GM18951 (cell line): ENCODE results near the gene C10orf62.

ENCODE experiments used
- POLR2A ChIP-seq: IDR thresholded peaks from 4 replicates; pipeline ENCODE4 v1.6.1; 2011; ENCODE audit warnings: mild to moderate bottlenecking; ENCODE audit not compliant: insufficient read length, insufficient read depth; ENCODE audit errors: extremely low read depth
- in situ Hi-C: fragments of 300-500 bp; cut with MboI; formaldehyde crosslinking; loops from one replicate; pipeline ENCODE4 v1.12.0; 2022; ENCODE audit warnings: low sequenced_read_pairs, mixed read lengths, inconsistent platforms; ENCODE audit not compliant: unreplicated experiment

The C10orf62 gene

GRCh38 chr10:97601268-97602215 is 12.0 kb downstream of the C10orf62 start:
- in situ Hi-C loops, result no loop called here
- TF ChIP-seq POLR2A, result no peak

- in situ Hi-C loops, result no loop called here
- TF ChIP-seq POLR2A, result no peak
Measured at GRCh38 chr10:97607095-97607636, 17.6 kb downstream of the C10orf62 start.

- in situ Hi-C loops, result no loop called here
- no peak for TF ChIP-seq POLR2A
Measured at GRCh38 chr10:97608991-97609561, 19.6 kb downstream of the C10orf62 start.

- no peak for TF ChIP-seq POLR2A
- in situ Hi-C loops, result no loop called here
Measured at GRCh38 chr10:97611473-97611872, 22.0 kb downstream of the C10orf62 start.

GRCh38 chr10:97612386-97612785 is 22.9 kb downstream of the C10orf62 start:
- no peak for TF ChIP-seq POLR2A
- in situ Hi-C loops, result no loop called here

GRCh38 chr10:97618285-97618684 is 28.8 kb downstream of the C10orf62 start:
- no peak for TF ChIP-seq POLR2A
- in situ Hi-C loops, result no loop called here

GRCh38 chr10:97618733-97619132 is 29.2 kb downstream of the C10orf62 start:
- no peak for TF ChIP-seq POLR2A

GRCh38 chr10:97623277-97623676 is 33.8 kb downstream of the C10orf62 start:
- TF ChIP-seq POLR2A, result no peak
- in situ Hi-C loops, result no loop called here

More at GRCh38 chr10:97618733-97619132, 29.2 kb downstream of the C10orf62 start:
- in situ Hi-C loops, result no loop called here

GRCh38 chr10:97627731-97628130 is 38.2 kb downstream of the C10orf62 start:
- no peak for TF ChIP-seq POLR2A
- in situ Hi-C loops, result no loop called here

- in situ Hi-C loops, result no loop called here
Measured at GRCh38 chr10:97628228-97628627, 38.7 kb downstream of the C10orf62 start.

GRCh38 chr10:97629289-97629688 is 39.8 kb downstream of the C10orf62 start:
- TF ChIP-seq POLR2A, result no peak
- in situ Hi-C loops, result no loop called here

More at GRCh38 chr10:97628228-97628627, 38.7 kb downstream of the C10orf62 start:
- no peak for TF ChIP-seq POLR2A

GRCh38 chr10:97631098-97631497 is 41.6 kb downstream of the C10orf62 start:
- in situ Hi-C loops, result no loop called here
- TF ChIP-seq POLR2A, result no peak
